HG02588 (cell line): ENCODE results near the gene TBC1D16.
"Not testable (repeated sequence)": the region's sequence is repeated elsewhere in the genome, so short reads cannot be mapped to it uniquely, and the experiment has no call there.

ENCODE experiments used
- ATAC-seq: cut with Tn5 transposase; IDR thresholded peaks from one replicate; pipeline ENCODE4 v1.9.1; 2021; ENCODE audit warnings: mild to moderate bottlenecking, moderate library complexity; ENCODE audit not compliant: unreplicated experiment

The TBC1D16 gene

GRCh38 chr17:79904865-79905264 is 130.8 kb downstream of the TBC1D16 start:
- ATAC-seq = no peak

GRCh38 chr17:79902146-79902791 is 133.4 kb downstream of the TBC1D16 start:
- no peak for ATAC-seq

DNA sequence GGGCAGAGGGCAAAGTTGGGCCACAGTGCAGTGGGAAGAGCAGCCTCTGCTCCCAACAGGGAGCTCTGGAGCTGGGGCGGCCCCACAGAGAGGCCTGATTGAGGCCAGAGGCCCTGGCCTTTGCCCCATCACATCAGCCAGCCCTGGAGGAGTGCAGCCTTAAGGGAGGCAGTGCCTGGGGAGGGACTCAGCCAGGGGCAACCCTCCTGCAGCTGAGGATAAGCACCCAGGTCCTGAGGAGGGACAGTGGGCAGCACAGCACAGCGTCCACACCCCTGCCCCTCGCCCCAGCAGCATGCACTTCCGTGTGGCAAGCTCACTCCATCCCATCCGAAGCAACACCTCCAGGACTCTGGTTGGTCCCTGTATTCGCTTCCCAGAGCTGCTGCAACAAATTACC is 134.5 kb downstream of the TBC1D16 start:
- ATAC-seq = no peak

GRCh38 chr17:79899584-79899983 is 136.1 kb downstream of the TBC1D16 start:
- ATAC-seq = no peak

DNA sequence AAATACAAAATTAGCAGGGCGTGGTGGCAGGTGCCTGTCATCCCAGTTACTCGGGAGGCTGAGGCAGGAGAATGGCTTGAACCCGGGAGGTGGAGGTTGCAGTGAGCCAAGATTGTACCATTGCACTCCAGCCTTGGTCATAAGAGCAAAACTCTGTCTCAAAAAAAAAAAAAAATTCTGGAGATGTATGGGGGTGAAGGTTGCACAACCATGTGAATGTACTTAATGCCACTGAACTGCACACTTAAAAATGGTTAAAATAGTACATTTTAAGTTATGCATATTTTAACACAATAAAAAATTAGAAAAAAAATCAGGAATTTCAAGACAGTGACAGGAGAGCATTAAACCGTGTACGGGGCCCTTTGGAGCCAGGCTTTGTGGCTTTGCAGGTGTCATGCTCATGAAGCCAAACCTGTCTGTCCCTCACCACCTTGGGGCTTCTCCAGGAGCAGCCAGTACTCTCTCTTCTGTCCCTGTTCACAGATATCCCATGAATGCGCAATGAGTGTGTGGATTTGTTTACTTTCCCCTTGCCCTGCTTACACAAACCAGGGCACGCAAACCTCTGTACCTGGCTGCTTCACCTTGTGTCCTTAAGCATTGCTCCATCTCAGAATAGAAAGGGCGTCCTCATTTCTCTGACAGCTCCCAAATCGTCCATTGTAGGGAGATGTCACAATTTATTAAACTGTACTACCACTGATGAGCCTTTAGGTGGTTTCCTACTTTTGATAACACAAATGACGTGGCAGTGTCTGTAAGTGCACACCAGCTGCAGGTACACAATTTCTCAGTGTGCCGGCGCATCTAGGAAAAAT is 138.2 kb downstream of the TBC1D16 start:
- ATAC-seq = no peak

DNA sequence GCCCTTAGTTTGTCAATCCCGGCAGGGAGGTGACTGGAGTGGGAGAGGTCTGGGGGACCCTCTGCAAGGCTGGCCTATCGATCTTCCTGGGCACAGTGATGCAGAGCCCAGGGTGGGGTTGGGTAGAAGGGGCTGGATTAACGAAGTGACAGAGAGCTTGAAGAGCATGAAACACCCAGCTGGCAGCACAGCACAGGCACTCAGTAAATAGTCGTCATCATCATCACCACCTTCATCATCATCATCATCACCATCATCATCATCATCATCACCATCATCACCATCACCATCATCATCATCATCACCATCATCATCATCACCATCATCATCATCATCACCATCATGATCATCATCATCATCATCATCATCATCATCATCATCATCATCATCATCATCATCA is 142.2 kb downstream of the TBC1D16 start:
- ATAC-seq = not testable (repeated sequence)

GRCh38 chr17:79892457-79893241 is 143.0 kb downstream of the TBC1D16 start:
- ATAC-seq = no peak

DNA sequence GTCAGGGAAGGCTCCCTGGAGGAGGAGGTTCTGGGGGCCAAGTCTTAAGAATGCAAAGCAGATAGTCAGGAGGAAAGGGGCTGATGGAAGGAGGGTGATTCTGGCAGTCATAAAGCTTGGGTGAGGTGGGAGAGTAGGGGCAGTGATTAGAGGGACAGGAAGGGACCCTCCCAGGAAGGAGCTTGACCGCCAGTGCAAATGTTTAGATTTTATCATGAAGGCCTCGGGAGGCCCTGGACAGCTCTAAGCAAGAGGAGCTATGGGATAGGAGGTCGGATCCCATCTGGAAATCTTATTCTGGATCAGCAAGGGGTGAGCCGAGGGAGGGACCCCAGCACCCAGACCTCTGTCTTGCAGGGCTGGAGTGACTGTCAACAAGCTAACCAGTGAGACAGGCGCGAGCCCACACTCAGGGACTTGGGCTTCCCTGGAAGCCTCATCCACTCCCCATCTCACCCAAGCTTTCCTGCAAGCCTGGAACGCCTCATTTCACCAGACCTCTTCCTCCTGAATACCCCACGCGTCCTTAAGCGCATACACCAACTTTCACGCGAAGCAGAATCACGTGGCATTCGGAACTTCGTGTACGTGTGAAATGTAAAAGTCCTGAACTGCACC is 144.4 kb downstream of the TBC1D16 start:
- no peak for ATAC-seq

- no peak for ATAC-seq
These were observed 145.0 kb downstream of the TBC1D16 start for GRCh38 chr17:79890706-79891105.

- no peak for ATAC-seq
These were observed 146.6 kb downstream of the TBC1D16 start for GRCh38 chr17:79888811-79889634.

GRCh38 chr17:79888009-79888540 is 147.6 kb downstream of the TBC1D16 start:
- no peak for ATAC-seq

GRCh38 chr17:79887451-79887991 is 148.2 kb downstream of the TBC1D16 start:
- ATAC-seq = no peak

DNA sequence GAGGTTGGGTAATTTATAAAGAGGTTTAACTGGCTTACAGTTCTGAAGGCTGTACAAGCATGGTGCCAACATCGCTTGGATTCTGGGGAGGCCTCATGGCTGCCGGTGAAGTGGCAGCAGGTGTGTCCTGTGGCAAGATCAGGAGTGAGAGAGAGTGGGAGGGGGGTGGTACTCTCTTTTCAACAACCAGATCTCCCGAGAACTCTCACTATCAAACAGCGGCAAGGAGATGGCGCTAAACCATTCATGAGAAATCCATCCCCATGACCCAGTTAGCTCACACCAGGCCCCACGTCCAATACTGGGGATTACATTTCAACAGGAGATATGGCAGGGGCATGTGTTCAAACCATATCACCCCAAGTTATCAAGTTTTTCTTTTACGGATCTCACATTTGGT is 152.5 kb downstream of the TBC1D16 start:
- ATAC-seq = no peak
